Measurements from ENCODE around the gene GPALPP1. TPM values are rescaled to one million over a fixed set of nuclear protein-coding genes. Genes with fewer than 3 reads are reported as not detected.

GPALPP1 gene
- polyA plus RNA-seq, 1 experiment, result 30.0 TPM

GRCh38 chr13:45064889-45065288, 75.6 kb downstream of the GPALPP1 start:
- TF ChIP-seq CTCF (IDR thresholded peaks at IDR 0.05; ENCODE audit: low read depth, low read length), result no peak
- H3K4me3 ChIP-seq (ENCODE audit: low read depth, low read length), result no peak overlapping the region
- ChIA-PET CTCF (no interaction called here), POLR2A (no interaction called here)
- no peaks in the 10 kb centered on the region for H3K9me3 ChIP-seq (ENCODE audit: control insufficient read depth, insufficient read depth, low read length)
- H3K27me3 ChIP-seq (ENCODE audit: control insufficient read depth, insufficient read depth, low read length), result no peaks in the 10 kb centered on the region
- no peak overlapping the region for H3K27ac ChIP-seq (ENCODE audit: low read depth, low read length)
- DNase-seq (ENCODE audit: low read depth, low spot score), result no peak

GRCh38 chr13:45068036-45069001, 79.0 kb downstream of the GPALPP1 start:
- no peaks in the 10 kb centered on the region for H3K27me3 ChIP-seq (ENCODE audit: control insufficient read depth, insufficient read depth, low read length)
- ChIA-PET POLR2A (no interaction called here), CTCF (interaction anchor here (0.7 kb wide), 1 partner anchor 22 kb away, joined by 4 read pairs; no protein-coding TSS in a partner anchor)
- no peak overlapping the region for H3K27ac ChIP-seq (ENCODE audit: low read depth, low read length)
- no peak for TF ChIP-seq CTCF (IDR thresholded peaks at IDR 0.05; ENCODE audit: low read depth, low read length)
- no peak for DNase-seq (ENCODE audit: low read depth, low spot score)
- no peaks in the 10 kb centered on the region for H3K9me3 ChIP-seq (ENCODE audit: control insufficient read depth, insufficient read depth, low read length)
- no peak overlapping the region for H3K4me3 ChIP-seq (ENCODE audit: low read depth, low read length)

DNA sequence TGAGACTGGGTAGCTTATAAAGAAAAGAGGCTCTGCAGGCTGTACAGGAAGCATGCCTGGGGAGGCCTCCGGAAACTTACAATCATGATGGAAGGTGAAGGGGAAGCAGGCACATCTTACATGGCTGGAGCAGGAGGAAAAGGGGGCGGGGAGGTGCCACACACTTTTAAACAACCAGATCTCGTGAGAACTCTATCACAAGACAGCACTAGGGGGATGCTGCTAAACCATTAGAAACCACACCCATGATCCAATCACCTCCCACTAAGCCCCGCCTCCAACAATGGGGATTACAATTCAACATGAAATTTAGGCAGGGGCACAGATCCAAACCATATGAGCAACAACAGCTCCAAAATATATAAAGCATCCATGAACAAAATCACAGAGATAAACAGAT, 84.5 kb downstream of the GPALPP1 start:
- POLR2A ChIA-PET, result interaction anchor here (0.6 kb wide), 1 partner anchor 38 kb away, joined by 3 read pairs; no protein-coding TSS in a partner anchor
- H3K4me3 ChIP-seq (ENCODE audit: low read depth, low read length), result no peak overlapping the region
- no peak for TF ChIP-seq CTCF (IDR thresholded peaks at IDR 0.05; ENCODE audit: low read depth, low read length)
- no peak overlapping the region for H3K27ac ChIP-seq (ENCODE audit: low read depth, low read length)
- no peak for DNase-seq (ENCODE audit: low read depth, low spot score)
- CTCF ChIA-PET, result no interaction called here
- no peaks in the 10 kb centered on the region for H3K27me3 ChIP-seq (ENCODE audit: control insufficient read depth, insufficient read depth, low read length)
- no peaks in the 10 kb centered on the region for H3K9me3 ChIP-seq (ENCODE audit: control insufficient read depth, insufficient read depth, low read length)

- no peaks in the 10 kb centered on the region for H3K9me3 ChIP-seq (ENCODE audit: control insufficient read depth, insufficient read depth, low read length)
- TF ChIP-seq CTCF (IDR thresholded peaks at IDR 0.05; ENCODE audit: low read depth, low read length), result no peak
- ChIA-PET POLR2A (no interaction called here), CTCF (no interaction called here)
- H3K27ac ChIP-seq (ENCODE audit: low read depth, low read length), result no peak overlapping the region
- no peaks in the 10 kb centered on the region for H3K27me3 ChIP-seq (ENCODE audit: control insufficient read depth, insufficient read depth, low read length)
- H3K4me3 ChIP-seq (ENCODE audit: low read depth, low read length), result no peak overlapping the region
- no peak for DNase-seq (ENCODE audit: low read depth, low spot score)
Observed at GRCh38 chr13:45074721-45075120, 85.4 kb downstream of the GPALPP1 start.

DNA sequence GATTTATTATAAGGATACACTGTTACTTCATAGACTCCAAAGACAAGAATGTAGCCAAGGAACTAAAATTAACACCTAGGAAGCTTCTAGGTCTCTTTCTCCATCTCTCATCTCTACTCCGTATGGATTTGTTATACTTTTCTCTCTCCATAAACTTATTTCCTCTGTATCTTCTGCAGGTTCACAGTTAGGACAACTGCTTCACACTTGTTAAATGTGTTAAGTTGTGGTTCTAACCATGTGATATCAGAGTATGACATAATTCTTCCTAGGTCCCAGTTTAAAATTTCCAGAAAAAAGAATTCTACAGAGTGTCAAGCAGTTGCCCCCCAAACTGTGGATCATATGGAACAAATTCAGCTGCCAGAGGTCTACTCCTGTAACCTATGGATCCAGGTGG, 88.7 kb downstream of the GPALPP1 start:
- Histone ChIP-seq H3K4me3 (ENCODE audit: low read depth, low read length) (no peak overlapping the region), H3K27me3 (ENCODE audit: control insufficient read depth, insufficient read depth, low read length) (peaks cover 4% of the 10 kb centered on the region), H3K9me3 (ENCODE audit: control insufficient read depth, insufficient read depth, low read length) (no peaks in the 10 kb centered on the region), H3K27ac (ENCODE audit: low read depth, low read length) (no peak overlapping the region)
- no peak for TF ChIP-seq CTCF (IDR thresholded peaks at IDR 0.05; ENCODE audit: low read depth, low read length)
- ChIA-PET POLR2A (no interaction called here), CTCF (no interaction called here)
- DNase-seq (ENCODE audit: low read depth, low spot score), result no peak

Measured in AG04450 (cell line).